Activated T-cell treated with anti-CD3 and anti-CD28 coated beads, Interleukin-2, amount 50 U/mL, for 24 hours (primary cell): ENCODE data around the gene CDYL2.
"Not testable (repeated sequence)": the region's sequence is repeated elsewhere in the genome, so short reads cannot be mapped to it uniquely, and the experiment has no call there.

Source experiments
- DNase-seq: peaks from one replicate; pipeline ENCODE4 v3.0.0-alpha.2; 2020
- H3K27ac Mint-ChIP-seq: 2 replicates; pipeline ENCODE4 v1.8.0; 2020; ENCODE audit warnings: mild to moderate bottlenecking, mixed read lengths
- H3K27me3 Mint-ChIP-seq: 2 replicates; pipeline ENCODE4 v1.8.0; 2020; ENCODE audit warnings: mixed read lengths
- H3K36me3 Mint-ChIP-seq: 2 replicates; pipeline ENCODE4 v1.8.0; 2020; ENCODE audit warnings: low read depth, mixed read lengths
- H3K4me1 Mint-ChIP-seq: 2 replicates; pipeline ENCODE4 v1.8.0; 2020; ENCODE audit warnings: low read depth, mixed read lengths
- H3K4me3 Mint-ChIP-seq: 2 replicates; pipeline ENCODE4 v1.8.0; 2020; ENCODE audit warnings: mild to moderate bottlenecking, moderate library complexity, mixed read lengths
- H3K9me3 Mint-ChIP-seq: 2 replicates; pipeline ENCODE4 v1.8.0; 2020; ENCODE audit warnings: mixed read lengths

CDYL2 gene

GRCh38 chr16:80650281-80650680 is 154.1 kb downstream of the CDYL2 start:
- not testable (repeated sequence) for DNase-seq, H3K36me3 Mint-ChIP-seq, H3K27ac Mint-ChIP-seq, H3K4me3 Mint-ChIP-seq, H3K27me3 Mint-ChIP-seq
- Mint-ChIP-seq H3K9me3 (peaks cover 11% of the 10 kb centered on the region), H3K4me1 (peaks cover 23% of the 10 kb centered on the region)

- no peak overlapping the region for H3K4me3 Mint-ChIP-seq
- no peak overlapping the region for H3K27ac Mint-ChIP-seq
- no peak for DNase-seq
- H3K4me1 Mint-ChIP-seq, result no peaks in the 10 kb centered on the region
- H3K27me3 Mint-ChIP-seq, result no peaks in the 10 kb centered on the region
- peaks cover 8% of the 10 kb centered on the region for H3K36me3 Mint-ChIP-seq
- H3K9me3 Mint-ChIP-seq, result peaks cover 8% of the 10 kb centered on the region
Observed at GRCh38 chr16:80640316-80640715, 164.1 kb downstream of the CDYL2 start.

DNA sequence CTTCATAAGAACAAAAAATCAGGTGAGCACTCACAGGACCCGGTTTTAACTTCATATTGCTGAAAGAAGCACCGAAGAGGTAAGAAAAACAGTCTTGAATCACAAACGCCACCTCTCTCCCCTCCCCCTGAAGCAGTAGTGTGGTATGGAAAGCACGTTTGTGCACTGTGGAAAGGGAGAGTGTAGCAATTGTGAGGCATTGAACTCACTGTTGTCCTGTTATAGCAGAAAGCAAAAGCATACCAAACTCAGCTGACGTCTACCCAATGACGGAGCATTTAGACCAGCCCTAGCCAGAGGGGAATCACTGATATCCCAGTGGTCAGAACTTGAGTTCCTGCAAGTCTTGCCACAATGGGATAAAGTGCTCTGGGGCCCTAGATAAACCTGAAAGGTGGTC is 164.8 kb downstream of the CDYL2 start:
- Mint-ChIP-seq H3K27me3 (no peaks in the 10 kb centered on the region), H3K27ac (no peak overlapping the region), H3K4me3 (no peak overlapping the region), H3K36me3 (peaks cover 8% of the 10 kb centered on the region), H3K4me1 (no peaks in the 10 kb centered on the region), H3K9me3 (peaks cover 15% of the 10 kb centered on the region)
- no peak for DNase-seq

DNA sequence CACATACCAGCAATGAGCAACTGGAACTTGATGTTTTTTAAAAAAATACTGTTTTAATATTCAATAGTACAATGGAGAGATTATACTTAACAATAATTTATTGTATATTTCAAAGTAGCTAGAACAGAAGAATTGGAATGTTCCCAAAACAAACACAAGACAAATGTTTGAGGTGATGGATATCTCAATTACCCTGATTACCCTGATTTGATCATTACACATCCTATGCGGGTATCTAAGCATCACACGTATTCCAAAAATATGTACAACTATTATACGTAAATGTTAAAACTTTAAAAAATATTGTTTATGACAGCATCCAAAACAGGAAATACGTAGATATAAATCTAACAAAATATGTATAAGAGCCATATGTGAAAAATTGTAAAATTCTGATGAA is 166.8 kb downstream of the CDYL2 start:
- Mint-ChIP-seq H3K4me3 (no peak overlapping the region), H3K36me3 (peaks cover 6% of the 10 kb centered on the region), H3K27me3 (no peaks in the 10 kb centered on the region), H3K9me3 (peaks cover 20% of the 10 kb centered on the region), H3K4me1 (no peaks in the 10 kb centered on the region), H3K27ac (no peak overlapping the region)
- DNase-seq, result no peak

DNA sequence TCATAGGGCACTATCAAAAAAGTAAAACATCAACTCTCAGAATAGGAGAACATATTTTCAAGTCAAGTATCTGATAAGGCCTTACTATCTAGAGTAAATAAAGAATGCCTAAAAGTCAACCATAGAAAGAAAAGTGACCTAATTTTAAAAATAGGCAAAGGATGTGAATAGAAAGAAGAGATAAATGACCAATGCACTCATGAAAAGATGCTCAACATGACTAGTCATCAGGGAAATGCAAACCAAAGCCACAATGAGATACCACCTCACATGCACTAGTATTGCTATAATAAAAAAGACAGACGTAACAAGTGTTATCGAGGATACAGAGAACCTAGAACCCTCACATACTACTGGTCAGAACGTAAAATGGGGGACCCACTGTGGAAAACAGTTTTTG is 172.8 kb downstream of the CDYL2 start:
- Mint-ChIP-seq H3K4me1 (no peaks in the 10 kb centered on the region), H3K27me3 (no peaks in the 10 kb centered on the region), H3K4me3 (no peak overlapping the region), H3K9me3 (peaks cover 20% of the 10 kb centered on the region), H3K36me3 (peaks cover 32% of the 10 kb centered on the region), H3K27ac (no peak overlapping the region)
- DNase-seq, result no peak

DNA sequence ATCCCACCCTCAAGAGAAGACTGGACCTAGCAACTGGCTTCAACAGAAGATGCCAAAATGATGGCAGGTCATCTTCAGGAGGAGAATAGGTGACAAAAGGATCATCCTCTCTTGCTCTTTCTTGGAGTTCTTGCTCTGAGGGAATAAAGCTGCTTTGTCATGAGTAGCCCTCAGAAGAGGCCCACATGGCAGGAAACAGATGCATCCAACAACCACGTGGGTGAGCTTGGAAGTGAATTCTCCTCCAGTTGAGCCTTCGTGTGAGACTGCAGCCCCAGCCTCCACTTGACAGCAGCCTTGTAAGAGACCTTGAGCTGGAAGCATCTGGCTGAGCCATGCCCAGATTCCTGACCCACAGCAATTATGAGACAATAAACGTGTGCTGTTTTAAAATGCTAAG is 176.1 kb downstream of the CDYL2 start:
- Mint-ChIP-seq H3K4me1 (no peaks in the 10 kb centered on the region), H3K27me3 (no peaks in the 10 kb centered on the region), H3K9me3 (no peaks in the 10 kb centered on the region), H3K36me3 (peaks cover 36% of the 10 kb centered on the region), H3K27ac (no peak overlapping the region), H3K4me3 (no peak overlapping the region)
- no peak for DNase-seq

DNA sequence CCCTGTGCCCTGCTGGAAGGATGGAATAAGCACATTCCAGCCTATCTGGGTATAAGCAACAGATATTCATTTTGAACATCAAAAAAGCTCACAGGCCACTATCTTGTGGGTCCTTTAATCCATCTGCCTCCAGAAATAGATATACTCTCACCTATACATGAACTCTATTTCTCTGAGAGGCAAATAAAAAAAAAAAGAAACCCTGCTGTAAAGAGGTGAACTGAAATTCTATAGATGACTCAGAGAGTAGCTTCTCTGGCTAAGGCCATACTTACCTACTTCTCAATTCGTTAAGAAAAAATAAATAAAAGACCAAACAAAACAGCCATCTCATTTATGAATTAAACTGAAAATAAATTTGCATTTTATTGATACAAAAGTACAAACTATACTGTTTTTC is 177.3 kb downstream of the CDYL2 start:
- Mint-ChIP-seq H3K27ac (no peak overlapping the region), H3K4me3 (no peak overlapping the region), H3K27me3 (no peaks in the 10 kb centered on the region), H3K36me3 (peaks cover 32% of the 10 kb centered on the region), H3K9me3 (no peaks in the 10 kb centered on the region), H3K4me1 (no peaks in the 10 kb centered on the region)
- no peak for DNase-seq

GRCh38 chr16:80623376-80623775 is 181.0 kb downstream of the CDYL2 start:
- no peaks in the 10 kb centered on the region for H3K9me3 Mint-ChIP-seq
- H3K27me3 Mint-ChIP-seq, result no peaks in the 10 kb centered on the region
- peaks cover 22% of the 10 kb centered on the region for H3K36me3 Mint-ChIP-seq
- H3K27ac Mint-ChIP-seq, result no peak overlapping the region
- H3K4me3 Mint-ChIP-seq, result no peak overlapping the region
- no peak for DNase-seq
- no peaks in the 10 kb centered on the region for H3K4me1 Mint-ChIP-seq

DNA sequence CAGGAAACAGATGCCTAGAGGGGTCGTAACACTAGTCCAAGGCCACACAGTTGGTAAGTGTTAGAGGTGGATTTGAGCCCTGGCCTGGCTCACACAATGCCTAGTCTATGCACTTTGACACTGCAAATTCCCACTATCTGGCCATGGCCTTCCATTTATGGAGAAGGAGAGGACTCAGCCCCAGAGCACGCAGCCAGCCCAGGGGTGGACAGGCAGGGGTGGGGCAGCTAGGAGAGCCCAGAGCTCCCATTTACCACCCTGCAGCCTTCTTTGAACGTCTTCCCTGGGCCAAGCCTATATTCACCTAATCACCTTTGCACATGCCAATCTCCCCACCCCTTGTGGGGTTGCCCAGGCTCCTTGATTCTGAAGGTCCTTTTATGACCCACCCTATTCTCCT is 182.4 kb downstream of the CDYL2 start:
- Mint-ChIP-seq H3K27me3 (no peaks in the 10 kb centered on the region), H3K4me3 (no peak overlapping the region)

GRCh38 chr16:80620736-80621605 is 183.4 kb downstream of the CDYL2 start:
- Mint-ChIP-seq H3K36me3 (peaks cover 21% of the 10 kb centered on the region), H3K9me3 (no peaks in the 10 kb centered on the region)

More for the DNA sequence above, 182.4 kb downstream of the CDYL2 start:
- no peaks in the 10 kb centered on the region for H3K4me1 Mint-ChIP-seq
- H3K9me3 Mint-ChIP-seq, result no peaks in the 10 kb centered on the region
- DNase-seq, result no peak
- H3K27ac Mint-ChIP-seq, result no peak overlapping the region
- H3K36me3 Mint-ChIP-seq, result peaks cover 20% of the 10 kb centered on the region

GRCh38 chr16:80619824-80620223 is 184.6 kb downstream of the CDYL2 start:
- H3K4me3 Mint-ChIP-seq, result no peak overlapping the region
- no peaks in the 10 kb centered on the region for H3K27me3 Mint-ChIP-seq
- no peaks in the 10 kb centered on the region for H3K9me3 Mint-ChIP-seq
- H3K27ac Mint-ChIP-seq, result no peak overlapping the region
- peaks cover 19% of the 10 kb centered on the region for H3K36me3 Mint-ChIP-seq
- H3K4me1 Mint-ChIP-seq, result no peaks in the 10 kb centered on the region
- no peak for DNase-seq

More at GRCh38 chr16:80620736-80621605, 183.4 kb downstream of the CDYL2 start:
- no peak for DNase-seq
- no peak overlapping the region for H3K4me3 Mint-ChIP-seq
- no peaks in the 10 kb centered on the region for H3K27me3 Mint-ChIP-seq
- H3K27ac Mint-ChIP-seq, result no peak overlapping the region
- no peaks in the 10 kb centered on the region for H3K4me1 Mint-ChIP-seq

DNA sequence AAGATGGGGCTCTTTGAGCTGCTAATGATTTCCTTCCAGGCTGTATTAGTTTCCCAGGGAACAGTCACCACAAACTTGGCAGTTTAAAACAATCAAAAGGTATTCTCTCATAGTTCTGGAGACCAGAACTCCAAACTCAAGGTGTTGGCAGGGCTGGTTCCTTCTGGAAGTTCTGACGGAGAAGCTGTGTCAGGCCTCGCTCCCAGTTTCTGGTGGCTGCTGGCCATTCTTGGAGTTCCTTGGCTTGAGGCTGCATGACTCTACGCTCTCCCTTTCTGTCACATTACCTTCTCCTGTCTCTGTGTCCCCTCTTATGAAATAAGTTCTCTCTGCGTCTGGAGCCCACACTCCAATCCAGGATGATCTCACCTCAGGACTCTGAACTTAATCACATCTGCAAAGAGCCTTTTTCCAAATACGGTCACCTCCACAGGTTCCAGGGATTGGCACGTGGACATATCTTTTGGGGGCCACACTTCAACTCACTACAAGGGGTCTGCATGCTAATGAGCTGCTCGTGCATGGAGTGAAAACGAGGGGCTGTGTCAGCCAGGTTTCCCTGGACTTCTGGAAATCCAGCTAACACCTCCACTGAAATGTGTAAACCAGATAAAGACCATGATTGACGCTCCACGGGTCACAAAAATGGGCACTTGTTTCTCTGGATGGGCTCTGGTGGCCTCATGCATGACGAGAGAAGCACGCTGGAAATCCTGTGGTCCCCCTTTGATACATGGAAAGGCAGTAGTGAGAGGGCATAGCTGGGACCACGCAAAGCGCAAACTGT is 185.3 kb downstream of the CDYL2 start:
- no peak for DNase-seq
- no peak overlapping the region for H3K27ac Mint-ChIP-seq
- no peaks in the 10 kb centered on the region for H3K9me3 Mint-ChIP-seq
- peaks cover 17% of the 10 kb centered on the region for H3K36me3 Mint-ChIP-seq
- no peaks in the 10 kb centered on the region for H3K27me3 Mint-ChIP-seq
- H3K4me3 Mint-ChIP-seq, result no peak overlapping the region
- H3K4me1 Mint-ChIP-seq, result no peaks in the 10 kb centered on the region

- Mint-ChIP-seq H3K27ac (no peak overlapping the region), H3K9me3 (no peaks in the 10 kb centered on the region), H3K4me3 (no peak overlapping the region), H3K36me3 (peaks cover 24% of the 10 kb centered on the region), H3K27me3 (no peaks in the 10 kb centered on the region), H3K4me1 (no peaks in the 10 kb centered on the region)
- DNase-seq, result no peak
Observed at GRCh38 chr16:80616362-80616761, 188.0 kb downstream of the CDYL2 start.

- Mint-ChIP-seq H3K4me1 (no peaks in the 10 kb centered on the region), H3K36me3 (peaks cover 24% of the 10 kb centered on the region), H3K27ac (no peak overlapping the region), H3K27me3 (no peaks in the 10 kb centered on the region), H3K4me3 (no peak overlapping the region), H3K9me3 (no peaks in the 10 kb centered on the region)
- no peak for DNase-seq
Observed at GRCh38 chr16:80615735-80616134, 188.7 kb downstream of the CDYL2 start.
